HUES6 (cell line): Measurements from ENCODE around the gene RER1.

ENCODE experiments used
- H3K27ac ChIP-seq: 2 replicates; pipeline ENCODE4 v1.7.0; 2013; ENCODE audit warnings: low read depth, mild to moderate bottlenecking, low read length, inconsistent platforms
- H3K27me3 ChIP-seq: 2 replicates; pipeline ENCODE4 v1.6.1; 2013; ENCODE audit warnings: low read length; ENCODE audit not compliant: control insufficient read depth, insufficient read depth
- H3K36me3 ChIP-seq: 2 replicates; pipeline ENCODE4 v1.6.1; 2013; ENCODE audit warnings: low read length; ENCODE audit not compliant: control insufficient read depth, insufficient read depth
- H3K4me1 ChIP-seq: 2 replicates; pipeline ENCODE4 v1.6.1; 2013; ENCODE audit warnings: low read length; ENCODE audit not compliant: control insufficient read depth, insufficient read depth
- H3K4me3 ChIP-seq: 2 replicates; pipeline ENCODE4 v1.5.1; 2013; ENCODE audit warnings: low read depth, low read length
- H3K9ac ChIP-seq: one replicate; pipeline ENCODE4 v1.6.1; 2013; ENCODE audit warnings: mild to moderate bottlenecking, low read length
- H3K9me3 ChIP-seq: 2 replicates; pipeline ENCODE4 v1.6.1; 2013; ENCODE audit warnings: low read depth, low read length; ENCODE audit not compliant: control insufficient read depth, insufficient read depth

Gene RER1

DNA sequence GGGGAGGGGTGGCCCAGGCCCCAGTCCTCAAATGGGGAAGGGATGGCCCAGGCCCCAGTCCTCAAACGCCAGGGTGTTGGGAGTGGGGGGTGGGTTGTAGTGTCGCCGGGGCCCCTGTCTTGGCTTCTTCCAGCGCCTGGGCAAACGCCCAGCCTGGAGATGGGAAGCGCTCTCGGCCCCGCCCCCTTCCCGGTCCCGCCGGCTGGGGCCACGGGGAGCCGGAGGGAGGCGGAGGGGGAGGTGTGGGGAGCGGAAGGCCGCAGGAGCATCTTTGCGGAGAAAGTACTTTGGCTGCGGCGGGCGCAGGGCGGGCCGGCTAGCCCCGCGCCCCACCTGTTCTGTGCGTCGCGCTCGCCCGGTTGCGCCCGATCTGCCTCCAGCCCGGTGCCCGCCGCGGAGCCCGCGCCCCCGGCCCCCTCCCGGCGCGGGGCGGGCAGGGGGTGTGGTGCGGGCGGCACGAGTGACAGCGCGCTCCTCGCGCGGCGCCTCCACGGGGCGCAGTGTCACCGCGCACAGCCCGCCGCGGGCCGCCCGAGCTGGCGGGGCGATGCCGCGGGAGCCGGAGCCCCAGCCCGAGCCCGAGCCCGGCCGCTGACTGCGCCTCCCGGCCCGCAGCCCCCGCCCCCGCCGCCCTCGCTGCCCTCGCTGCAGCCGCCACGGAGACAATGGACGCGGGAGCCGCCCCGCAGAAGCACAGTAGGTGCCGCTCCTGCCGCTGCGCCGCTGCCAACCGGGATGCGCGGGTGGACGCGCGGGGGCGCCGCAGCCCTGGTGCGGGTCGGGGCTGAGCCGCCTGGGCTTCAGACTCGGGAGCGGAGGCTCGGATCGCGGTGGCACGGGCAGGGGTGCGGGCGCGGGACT lies 51.9 kb downstream of the RER1 start:
- H3K9me3 ChIP-seq: no peaks in the 10 kb centered on the region
- H3K27ac ChIP-seq: no peak overlapping the region
- H3K4me3 ChIP-seq: peak overlapping the region; percentile 46
- H3K36me3 ChIP-seq: no peaks in the 10 kb centered on the region
- H3K4me1 ChIP-seq: peaks cover 29% of the 10 kb centered on the region
- no peak overlapping the region for H3K9ac ChIP-seq
- peaks cover 73% of the 10 kb centered on the region for H3K27me3 ChIP-seq

DNA sequence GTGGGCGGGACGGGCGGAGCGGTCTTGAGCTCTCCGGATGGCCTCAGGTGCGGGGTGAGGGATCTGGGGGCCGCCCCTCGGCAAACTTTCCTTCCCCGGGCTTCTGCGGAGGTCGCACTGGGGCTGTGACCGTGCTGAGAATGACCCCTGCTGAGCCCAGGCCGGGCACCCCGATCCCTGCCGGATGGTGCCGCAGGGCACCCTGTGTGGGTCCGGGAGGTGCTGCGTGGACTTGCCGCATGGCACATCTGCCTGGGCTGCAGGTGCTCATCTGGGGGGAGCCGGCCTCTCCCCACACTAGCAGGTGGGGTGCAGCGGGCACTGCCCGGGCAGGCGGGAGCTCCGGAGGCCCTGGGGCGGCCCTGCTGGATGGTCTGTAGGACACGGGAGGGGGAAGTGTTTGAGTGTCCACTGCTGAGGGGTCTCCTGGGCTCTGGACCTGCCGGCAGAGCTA lies 52.5 kb downstream of the RER1 start:
- Histone ChIP-seq H3K36me3 (no peaks in the 10 kb centered on the region), H3K9me3 (no peaks in the 10 kb centered on the region), H3K9ac (no peak overlapping the region), H3K4me1 (peaks cover 31% of the 10 kb centered on the region), H3K27ac (no peak overlapping the region), H3K27me3 (peaks cover 73% of the 10 kb centered on the region), H3K4me3 (peak overlapping the region; percentile 46)

DNA sequence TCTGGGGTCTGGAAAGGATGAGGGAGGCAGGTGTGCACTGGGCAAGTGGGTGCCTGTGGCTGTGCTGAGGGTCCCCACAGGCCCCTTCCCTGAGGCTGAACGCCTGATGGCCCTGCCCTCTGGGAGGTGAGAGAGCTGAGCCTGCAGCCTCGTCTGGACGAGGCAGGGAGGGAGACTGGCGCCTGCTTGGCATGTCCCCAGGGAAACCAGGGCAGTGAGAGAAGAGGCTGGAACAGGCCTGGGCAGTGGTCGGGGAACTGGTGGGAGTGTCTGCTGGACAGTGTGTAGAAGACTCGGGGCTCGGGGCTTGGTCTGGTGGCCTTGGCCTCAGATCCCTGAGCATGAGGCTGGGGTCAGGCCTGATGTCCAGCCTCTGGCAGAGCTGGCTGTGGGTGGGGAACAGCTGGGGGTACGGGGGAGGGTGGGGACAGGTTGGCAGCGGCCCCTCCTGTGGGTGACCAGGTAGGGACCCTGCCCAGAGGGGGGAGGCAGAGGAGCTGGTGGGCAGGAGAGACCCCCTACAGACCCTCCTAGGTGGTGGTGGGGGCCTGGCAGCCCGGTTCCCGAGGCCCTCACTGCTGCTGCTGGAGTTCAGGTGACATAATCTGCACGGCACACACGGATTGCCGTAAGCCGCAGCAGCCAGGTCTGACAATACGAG lies 53.7 kb downstream of the RER1 start:
- Histone ChIP-seq H3K27ac (no peak overlapping the region), H3K27me3 (peaks cover 71% of the 10 kb centered on the region), H3K4me3 (no peak overlapping the region), H3K9me3 (no peaks in the 10 kb centered on the region), H3K4me1 (peaks cover 31% of the 10 kb centered on the region), H3K9ac (no peak overlapping the region), H3K36me3 (no peaks in the 10 kb centered on the region)

DNA sequence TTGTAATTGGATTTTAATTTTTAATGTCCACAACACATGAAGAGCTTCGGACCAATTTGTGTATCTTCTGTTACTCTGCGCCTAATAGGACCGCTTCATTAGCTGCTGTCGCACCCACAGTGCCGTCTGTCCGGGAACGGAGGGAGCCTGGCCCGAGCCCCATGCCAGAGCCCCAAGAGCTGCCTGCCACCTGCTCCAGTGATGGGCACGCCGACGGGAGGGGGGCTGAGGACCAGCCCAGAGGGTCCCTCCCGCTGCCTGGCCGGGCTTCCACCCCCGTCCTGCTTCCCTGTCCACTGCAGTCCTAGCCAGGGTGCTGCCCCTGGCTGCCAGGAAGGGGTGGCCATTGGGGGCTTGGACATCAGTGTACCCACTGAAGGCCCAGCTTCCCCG lies 54.2 kb downstream of the RER1 start:
- no peak overlapping the region for H3K27ac ChIP-seq
- H3K4me3 ChIP-seq: no peak overlapping the region
- H3K4me1 ChIP-seq: peaks cover 31% of the 10 kb centered on the region
- H3K36me3 ChIP-seq: no peaks in the 10 kb centered on the region
- H3K27me3 ChIP-seq: peaks cover 67% of the 10 kb centered on the region
- no peak overlapping the region for H3K9ac ChIP-seq
- no peaks in the 10 kb centered on the region for H3K9me3 ChIP-seq

DNA sequence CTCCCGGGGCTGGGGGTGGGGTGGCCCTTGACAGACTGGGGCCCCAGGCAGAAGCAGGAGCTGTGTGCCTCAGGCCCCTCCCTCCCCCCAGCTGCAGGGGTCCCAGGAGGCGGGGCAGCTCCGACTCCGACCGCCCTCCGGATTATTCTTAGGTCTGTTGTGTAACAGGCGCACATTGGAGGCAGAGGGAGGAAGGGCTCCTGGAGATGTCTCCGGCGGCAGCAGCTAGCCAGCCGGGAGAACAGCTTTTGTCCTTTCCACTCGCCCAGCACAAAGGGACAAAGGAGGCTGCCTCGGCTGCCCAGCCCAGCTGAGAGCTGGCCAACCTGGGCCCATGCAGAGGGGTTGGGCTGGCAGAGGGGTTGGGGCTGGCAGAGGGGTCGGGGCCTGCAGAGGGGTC lies 54.8 kb downstream of the RER1 start:
- no peaks in the 10 kb centered on the region for H3K9me3 ChIP-seq
- H3K9ac ChIP-seq: no peak overlapping the region
- peaks cover 31% of the 10 kb centered on the region for H3K4me1 ChIP-seq
- peaks cover 65% of the 10 kb centered on the region for H3K27me3 ChIP-seq
- H3K4me3 ChIP-seq: no peak overlapping the region; the same call in 1 of the 2 replicates
- H3K36me3 ChIP-seq: no peaks in the 10 kb centered on the region
- no peak overlapping the region for H3K27ac ChIP-seq

DNA sequence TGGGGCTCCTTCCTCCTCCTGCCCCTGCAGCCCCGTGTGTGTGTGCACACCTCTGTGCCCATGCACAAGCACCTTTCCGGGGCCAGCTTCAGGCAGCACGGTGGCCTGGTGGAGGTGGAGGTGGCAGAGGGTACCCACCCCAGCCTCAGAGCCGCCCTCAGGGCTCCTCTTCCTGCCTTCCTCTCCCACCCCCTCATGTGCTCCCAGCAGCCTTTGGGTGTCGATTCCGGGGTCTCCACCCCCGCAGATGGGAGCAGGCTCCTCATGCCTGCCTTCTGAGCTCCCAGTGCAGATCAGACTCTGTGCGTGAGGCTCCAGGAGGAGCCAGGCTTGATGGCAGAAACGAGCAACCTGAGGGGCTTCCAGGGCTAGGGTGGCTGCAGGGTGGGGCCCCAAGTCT lies 55.2 kb downstream of the RER1 start:
- no peak overlapping the region for H3K27ac ChIP-seq
- H3K9ac ChIP-seq: no peak overlapping the region
- H3K27me3 ChIP-seq: peaks cover 60% of the 10 kb centered on the region
- H3K4me3 ChIP-seq: no peak overlapping the region
- no peaks in the 10 kb centered on the region for H3K36me3 ChIP-seq
- H3K4me1 ChIP-seq: peaks cover 31% of the 10 kb centered on the region
- no peaks in the 10 kb centered on the region for H3K9me3 ChIP-seq

DNA sequence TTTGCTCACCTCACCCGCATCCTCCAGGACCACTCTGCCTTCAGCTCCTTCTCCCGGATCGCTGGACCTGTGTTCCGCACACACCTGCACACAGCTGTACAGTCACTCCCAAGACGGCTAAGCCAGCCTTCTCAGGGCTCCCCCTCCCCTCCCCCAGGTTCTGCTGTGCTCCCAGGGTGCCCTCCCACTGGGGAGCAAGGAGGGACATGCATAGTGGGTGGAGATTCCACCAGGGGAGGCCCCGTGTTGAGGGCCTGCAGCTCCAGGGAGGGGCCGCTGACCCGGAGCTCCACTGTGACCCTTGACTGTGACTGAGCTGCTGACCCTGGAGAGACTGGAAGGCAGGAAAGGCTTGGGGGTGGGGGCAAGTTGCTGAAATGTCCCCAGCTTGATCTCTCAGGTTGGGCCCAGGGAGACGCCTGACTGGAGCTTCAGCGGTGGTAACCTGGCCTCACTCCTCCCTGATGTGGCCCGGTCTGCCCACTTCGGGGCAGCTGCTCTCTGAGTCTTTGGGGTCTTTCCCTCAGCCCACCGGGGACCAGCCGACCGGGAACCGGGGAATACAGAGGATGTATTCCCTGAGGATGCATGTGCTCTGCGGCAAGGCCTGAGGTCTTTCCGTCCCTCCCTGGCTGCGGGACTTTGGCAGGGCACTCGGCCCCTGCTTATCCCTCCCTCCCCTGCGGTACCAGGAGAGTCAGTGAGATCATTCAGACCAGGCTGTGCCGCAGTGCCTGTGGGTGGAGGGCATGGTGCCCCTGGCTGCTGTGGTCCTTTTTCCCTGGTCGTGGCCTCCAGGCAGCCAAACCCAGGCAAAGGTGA lies 55.8 kb downstream of the RER1 start:
- Histone ChIP-seq H3K36me3 (no peaks in the 10 kb centered on the region), H3K4me1 (peaks cover 35% of the 10 kb centered on the region), H3K9ac (no peak overlapping the region), H3K27me3 (peaks cover 54% of the 10 kb centered on the region), H3K9me3 (no peaks in the 10 kb centered on the region), H3K27ac (no peak overlapping the region), H3K4me3 (no peak overlapping the region)

DNA sequence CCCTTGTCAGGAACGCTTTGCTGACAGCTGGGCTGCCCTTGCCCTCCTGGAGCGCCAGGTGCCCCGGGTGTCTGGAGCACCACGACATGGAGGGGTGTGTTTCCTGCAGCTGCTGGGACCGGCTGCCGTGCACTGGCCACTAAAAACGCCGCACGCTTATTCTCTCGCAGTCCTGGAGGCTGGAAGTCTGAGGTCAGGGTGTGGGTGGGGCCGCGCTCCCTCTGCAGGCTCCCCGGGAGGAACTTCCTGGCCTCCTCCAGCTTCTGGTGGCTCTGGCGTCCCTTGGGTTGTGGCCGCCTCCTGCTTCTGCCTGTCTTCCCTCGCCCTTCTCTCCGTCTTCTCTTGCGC lies 56.4 kb downstream of the RER1 start:
- Histone ChIP-seq H3K4me3 (no peak overlapping the region), H3K9me3 (no peaks in the 10 kb centered on the region), H3K4me1 (peaks cover 33% of the 10 kb centered on the region), H3K27ac (no peak overlapping the region), H3K27me3 (peaks cover 48% of the 10 kb centered on the region), H3K36me3 (no peaks in the 10 kb centered on the region), H3K9ac (no peak overlapping the region)

DNA sequence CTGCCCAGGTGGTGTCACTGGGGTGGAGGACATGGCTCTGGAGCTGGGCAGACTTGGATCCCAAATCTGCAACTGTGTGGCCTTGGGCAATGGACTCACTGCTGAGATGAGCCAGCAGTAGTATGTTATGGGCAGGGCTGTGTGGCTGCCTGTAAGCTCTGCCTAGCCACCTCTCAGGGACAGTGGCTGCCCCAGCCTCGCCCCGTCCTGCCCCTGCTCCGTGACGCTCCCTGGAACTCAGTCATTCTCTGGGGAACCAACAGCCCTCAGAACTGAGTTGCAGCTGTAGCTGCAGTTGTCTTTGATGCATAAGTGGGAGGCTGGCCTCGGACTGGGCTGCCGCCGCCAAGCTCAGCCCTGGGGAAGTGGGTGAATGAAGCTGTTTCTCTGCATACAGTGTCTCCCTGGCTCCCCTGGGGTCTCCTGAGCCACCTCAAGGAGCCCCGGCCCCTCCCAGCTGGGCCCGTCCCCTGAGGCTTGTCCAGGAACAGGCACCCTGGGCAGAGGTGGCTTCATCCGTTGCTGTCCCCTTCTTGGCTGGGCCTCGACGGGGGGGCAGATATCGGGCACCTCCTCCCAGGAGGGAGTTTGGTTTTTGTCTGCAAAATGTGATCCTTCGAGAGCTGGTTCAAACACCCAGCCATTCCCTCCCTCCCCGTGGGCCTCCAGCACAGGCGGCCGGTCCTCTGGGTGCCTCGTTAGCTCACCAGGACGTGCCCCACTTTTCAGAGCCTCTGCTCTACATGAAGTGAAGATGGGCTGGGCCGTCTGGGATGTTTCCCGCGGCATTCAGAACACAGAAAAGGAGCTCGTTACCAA lies 58.2 kb downstream of the RER1 start:
- H3K4me1 ChIP-seq: peaks cover 29% of the 10 kb centered on the region
- no peak overlapping the region for H3K4me3 ChIP-seq
- peaks cover 31% of the 10 kb centered on the region for H3K27me3 ChIP-seq
- H3K27ac ChIP-seq: no peak overlapping the region
- H3K36me3 ChIP-seq: no peaks in the 10 kb centered on the region
- no peak overlapping the region for H3K9ac ChIP-seq
- H3K9me3 ChIP-seq: no peaks in the 10 kb centered on the region

DNA sequence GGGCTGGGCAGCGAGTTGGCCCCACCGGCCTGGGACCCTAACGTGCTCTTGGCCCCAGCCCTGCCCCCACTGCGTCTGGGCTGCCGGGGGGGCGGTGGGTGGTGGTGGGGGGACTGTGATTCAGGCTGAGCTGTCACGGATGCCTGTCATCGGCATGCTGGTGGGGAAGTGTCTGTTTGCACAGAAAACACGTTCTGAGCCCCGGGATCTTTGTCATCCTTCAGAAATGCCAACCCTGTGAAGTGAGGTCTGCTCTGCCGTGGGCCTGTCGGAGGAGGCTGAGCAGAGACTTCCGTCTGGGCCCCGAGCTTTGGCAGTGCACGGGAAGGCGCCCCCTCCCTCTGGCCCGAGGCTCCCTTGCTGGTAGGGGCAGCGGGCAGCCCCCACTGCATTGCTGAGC lies 60.1 kb downstream of the RER1 start:
- no peak overlapping the region for H3K4me3 ChIP-seq
- H3K9me3 ChIP-seq: no peaks in the 10 kb centered on the region
- H3K27ac ChIP-seq: no peak overlapping the region
- no peaks in the 10 kb centered on the region for H3K36me3 ChIP-seq
- H3K27me3 ChIP-seq: peaks cover 12% of the 10 kb centered on the region; the same call in 1 of the 2 replicates
- no peak overlapping the region for H3K9ac ChIP-seq
- peaks cover 25% of the 10 kb centered on the region for H3K4me1 ChIP-seq
